Measurements from ENCODE around the gene EVI5L. TPM values are rescaled to one million over a fixed set of nuclear protein-coding genes. Genes with fewer than 3 reads are reported as not detected.

The EVI5L gene
- total RNA-seq, 1 donor from 2014 or later = 21.5 TPM

- DNase-seq (ENCODE audit: missing footprints) (peak; percentile 55), ATAC-seq (no peak)
- intact Hi-C loops (cut with DNase I) = loop anchor here (5.0 kb wide), 1 partner anchor 49 kb away; no protein-coding TSS in a partner anchor
Measured at GRCh38 chr19:7901337-7901736, 71.3 kb downstream of the EVI5L start.

- intact Hi-C loops (cut with DNase I) = loop anchor here (1.0 to 5.0 kb wide), 4 partner anchors 17 to 73 kb away; partner anchors contain the start of genes EVI5L and SNAPC2
- no peak for ATAC-seq
- no peak for DNase-seq (ENCODE audit: missing footprints)
Measured at GRCh38 chr19:7902796-7903243, 72.8 kb downstream of the EVI5L start.

GRCh38 chr19:7903244-7904073 is 73.4 kb downstream of the EVI5L start, which contains the start of gene MAP2K7:
Gene MAP2K7 (plus strand): TSS chr19:7903877. CDS start chr19:7903945, 68 bp downstream.
- ATAC-seq (peak; percentile 94), DNase-seq (ENCODE audit: missing footprints) (peak; percentile 100)
- intact Hi-C loops (cut with DNase I) = loop anchor here (1.0 to 5.0 kb wide), 4 partner anchors 17 to 73 kb away; partner anchors contain the start of genes EVI5L and SNAPC2

- DNase-seq (ENCODE audit: missing footprints) = no peak
- intact Hi-C loops (cut with DNase I) = loop anchor here (5.0 kb wide), 1 partner anchor 52 kb away; no protein-coding TSS in a partner anchor
Measured at GRCh38 chr19:7904074-7905020, 74.3 kb downstream of the EVI5L start.

GRCh38 chr19:7905268-7905667 is 75.2 kb downstream of the EVI5L start:
- ATAC-seq (no peak), DNase-seq (ENCODE audit: missing footprints) (peak; percentile 44)
- intact Hi-C loops (cut with DNase I) = no loop called here

More at GRCh38 chr19:7904074-7905020, 74.3 kb downstream of the EVI5L start:
- peak; percentile 36 for ATAC-seq

- no peak for ATAC-seq
- intact Hi-C loops (cut with DNase I) = no loop called here
- DNase-seq (ENCODE audit: missing footprints) = peak; percentile 32
Measured at GRCh38 chr19:7905859-7906258, 75.8 kb downstream of the EVI5L start.

- DNase-seq (ENCODE audit: missing footprints) = peak; percentile 63
- intact Hi-C loops (cut with DNase I) = no loop called here
- no peak for ATAC-seq
Measured at GRCh38 chr19:7907122-7907521, 77.1 kb downstream of the EVI5L start.

- DNase-seq (ENCODE audit: missing footprints) = no peak
- ATAC-seq = no peak
- intact Hi-C loops (cut with DNase I) = no loop called here
Measured at GRCh38 chr19:7907544-7907943, 77.5 kb downstream of the EVI5L start.

GRCh38 chr19:7908078-7908699 is 78.2 kb downstream of the EVI5L start:
- intact Hi-C loops (cut with DNase I) = no loop called here
- ATAC-seq (no peak), DNase-seq (ENCODE audit: missing footprints) (no peak)

GRCh38 chr19:7908742-7909461 is 78.9 kb downstream of the EVI5L start:
- DNase-seq (ENCODE audit: missing footprints) (no peak), ATAC-seq (peak; percentile 5)
- intact Hi-C loops (cut with DNase I) = no loop called here

GRCh38 chr19:7909471-7910067 is 79.6 kb downstream of the EVI5L start:
- DNase-seq (ENCODE audit: missing footprints) = no peak
- intact Hi-C loops (cut with DNase I) = no loop called here
- ATAC-seq = no peak

- intact Hi-C loops (cut with DNase I) = no loop called here
- DNase-seq (ENCODE audit: missing footprints) (no peak), ATAC-seq (no peak)
Measured at GRCh38 chr19:7910321-7911161, 80.5 kb downstream of the EVI5L start.

GRCh38 chr19:7911508-7912143 is 81.6 kb downstream of the EVI5L start:
- intact Hi-C loops (cut with DNase I) = no loop called here
- DNase-seq (ENCODE audit: missing footprints) = no peak
- ATAC-seq = no peak

GRCh38 chr19:7912144-7912696 is 82.2 kb downstream of the EVI5L start:
- ATAC-seq = no peak
- intact Hi-C loops (cut with DNase I) = no loop called here
- DNase-seq (ENCODE audit: missing footprints) = no peak

GRCh38 chr19:7912697-7913564 is 82.9 kb downstream of the EVI5L start:
- no peak for ATAC-seq
- no peak for DNase-seq (ENCODE audit: missing footprints)
- intact Hi-C loops (cut with DNase I) = no loop called here
